ENCODE measurements around the gene CDKL1.
"Not testable (repeated sequence)": the region's sequence is repeated elsewhere in the genome, so short reads cannot be mapped to it uniquely, and the experiment has no call there.

The CDKL1 gene

GRCh38 chr14:50383618-50384225 lies 13.0 kb downstream of the CDKL1 start:
- no peak for DNase-seq

- DNase-seq = no peak
Measured at GRCh38 chr14:50381823-50382287, 14.8 kb downstream of the CDKL1 start.

- no peak for DNase-seq
Measured at GRCh38 chr14:50381008-50381407, 15.7 kb downstream of the CDKL1 start.

- no peak for DNase-seq
Measured at GRCh38 chr14:50380455-50380854, 16.2 kb downstream of the CDKL1 start.

GRCh38 chr14:50379563-50379962 lies 17.1 kb downstream of the CDKL1 start:
- no peak for DNase-seq

- no peak for DNase-seq
Measured at GRCh38 chr14:50377550-50378085, 19.1 kb downstream of the CDKL1 start.

GRCh38 chr14:50375760-50376159 lies 20.9 kb downstream of the CDKL1 start:
- no peak for DNase-seq

- no peak for DNase-seq
Measured at GRCh38 chr14:50373959-50374358, 22.7 kb downstream of the CDKL1 start.

GRCh38 chr14:50371546-50371945 lies 25.1 kb downstream of the CDKL1 start:
- DNase-seq = no peak

GRCh38 chr14:50366589-50366988 lies 30.1 kb downstream of the CDKL1 start:
- DNase-seq = no peak

GRCh38 chr14:50366115-50366514 lies 30.6 kb downstream of the CDKL1 start:
- no peak for DNase-seq

- not testable (repeated sequence) for DNase-seq
Measured at GRCh38 chr14:50365572-50365971, 31.1 kb downstream of the CDKL1 start.

- no peak for DNase-seq
Measured at GRCh38 chr14:50364792-50365191, 31.9 kb downstream of the CDKL1 start.

- DNase-seq = peak; percentile 19 to 36
Measured at GRCh38 chr14:50363714-50364111, 33.0 kb downstream of the CDKL1 start.

- peak; percentile 18 to 27 for DNase-seq
Measured at GRCh38 chr14:50362764-50363713, 33.6 kb downstream of the CDKL1 start.

GRCh38 chr14:50361473-50362403 lies 34.9 kb downstream of the CDKL1 start:
- DNase-seq = not testable (repeated sequence)

- DNase-seq = no peak
Measured at GRCh38 chr14:50360851-50361250, 35.8 kb downstream of the CDKL1 start.

GRCh38 chr14:50360093-50360492 lies 36.6 kb downstream of the CDKL1 start:
- no peak for DNase-seq

GRCh38 chr14:50359631-50360030 lies 37.0 kb downstream of the CDKL1 start:
- DNase-seq = no peak

GRCh38 chr14:50357753-50358395 lies 38.8 kb downstream of the CDKL1 start:
- no peak for DNase-seq

GRCh38 chr14:50357124-50357523 lies 39.6 kb downstream of the CDKL1 start:
- no peak for DNase-seq

- not testable (repeated sequence) for DNase-seq
Measured at GRCh38 chr14:50356283-50356682, 40.4 kb downstream of the CDKL1 start.
